HTERT RPE-1 (cell line): ENCODE measurements around the gene EXOC3.
"Not testable (repeated sequence)": the region's sequence is repeated elsewhere in the genome, so short reads cannot be mapped to it uniquely, and the experiment has no call there.

Experiments
- in situ Hi-C: fragments of 300-500 bp; cut with MboI; formaldehyde crosslinking; loops from 4 replicates; pipeline ENCODE4 v1.14.3; 2020; ENCODE audit warnings: low sequenced_read_pairs

EXOC3 gene

GRCh38 chr5:442335-443238, at the start of gene EXOC3:
EXOC3 (plus strand) TSS chr5:443176; CDS start chr5:446206, 3,030 bp downstream.
- in situ Hi-C loops, result no loop called here

GRCh38 chr5:393846-394275, 49.1 kb upstream of the EXOC3 start:
- in situ Hi-C loops, result no loop called here

- in situ Hi-C loops, result no loop called here
Observed at GRCh38 chr5:394671-395155, 48.3 kb upstream of the EXOC3 start.

- in situ Hi-C loops, result no loop called here
Observed at GRCh38 chr5:395156-395920, 47.6 kb upstream of the EXOC3 start.

GRCh38 chr5:395921-396530, 47.0 kb upstream of the EXOC3 start:
- in situ Hi-C loops, result no loop called here

GRCh38 chr5:396531-396961, 46.4 kb upstream of the EXOC3 start:
- in situ Hi-C loops, result no loop called here

GRCh38 chr5:398141-398474, 44.9 kb upstream of the EXOC3 start:
- in situ Hi-C loops, result not testable (repeated sequence)

- in situ Hi-C loops, result no loop called here
Observed at GRCh38 chr5:398475-399295, 44.3 kb upstream of the EXOC3 start.

- in situ Hi-C loops, result no loop called here
Observed at GRCh38 chr5:399296-400281, 43.4 kb upstream of the EXOC3 start.

- in situ Hi-C loops, result no loop called here
Observed at GRCh38 chr5:400282-401145, 42.5 kb upstream of the EXOC3 start.

GRCh38 chr5:401146-402034, 41.6 kb upstream of the EXOC3 start:
- in situ Hi-C loops, result no loop called here

- in situ Hi-C loops, result not testable (repeated sequence)
Observed at GRCh38 chr5:402219-402614, 40.8 kb upstream of the EXOC3 start.

GRCh38 chr5:402615-403359, 40.2 kb upstream of the EXOC3 start:
- in situ Hi-C loops, result no loop called here

GRCh38 chr5:403995-404394, 39.0 kb upstream of the EXOC3 start:
- in situ Hi-C loops, result no loop called here

GRCh38 chr5:404666-405241, 38.2 kb upstream of the EXOC3 start:
- in situ Hi-C loops, result no loop called here

- in situ Hi-C loops, result no loop called here
Observed at GRCh38 chr5:405421-405820, 37.6 kb upstream of the EXOC3 start.
